Head of caudate nucleus (tissue), 42 donors: ENCODE data around the gene PI4K2A.
A peak's percentile ranks its signal among the peaks of the same experiment; 100 is the strongest.

Source experiments
- DNase-seq, 42 donors: peaks; one replicate each; pipeline versions ENCODE4 v3.0.0 to v3.0.0-alpha.2; 2020 to 2021; ENCODE audit warnings: mixed read lengths in 7 of 42
- intact Hi-C: fragments of 100-400 bp; cut with DNase I; formaldehyde crosslinking; loops from one replicate; pipeline ENCODE4 v1.15.0; 2022

Gene PI4K2A

DNA sequence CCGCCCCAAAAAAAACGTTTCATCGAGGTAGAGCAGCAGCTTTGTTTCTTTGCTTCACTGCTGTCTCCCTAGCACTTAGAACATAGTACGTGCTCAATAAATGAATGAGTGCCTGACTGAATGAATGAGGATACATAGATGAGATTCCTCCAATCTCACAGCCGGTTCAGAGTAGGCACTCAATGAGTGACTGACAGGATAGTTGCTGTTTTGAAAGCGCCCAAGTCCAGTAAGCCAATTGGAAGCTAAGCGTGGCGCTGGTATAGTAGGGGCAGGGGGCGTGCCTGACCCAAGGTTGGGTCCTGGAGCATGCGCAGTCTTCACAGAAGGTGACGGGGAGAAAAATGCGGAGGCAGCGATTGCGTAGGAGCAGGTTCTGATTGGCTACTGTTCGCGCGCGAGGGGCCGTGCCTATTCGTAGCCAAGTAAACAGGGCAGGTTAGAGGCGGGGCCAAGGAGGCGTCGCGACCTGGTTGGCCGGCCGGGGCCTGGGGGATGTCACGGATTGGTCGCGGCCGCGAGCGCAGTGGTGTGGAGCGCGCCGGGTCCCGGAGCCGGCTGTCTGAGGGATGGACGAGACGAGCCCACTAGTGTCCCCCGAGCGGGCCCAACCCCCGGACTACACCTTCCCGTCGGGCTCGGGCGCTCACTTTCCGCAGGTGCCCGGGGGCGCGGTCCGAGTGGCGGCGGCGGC, at the start of gene PI4K2A:
TSS of gene PI4K2A (plus strand) at position 498 of the 694 bp plus-strand sequence. CDS start at position 570, 72 bp downstream.
- intact Hi-C loops, result no loop called here

DNA sequence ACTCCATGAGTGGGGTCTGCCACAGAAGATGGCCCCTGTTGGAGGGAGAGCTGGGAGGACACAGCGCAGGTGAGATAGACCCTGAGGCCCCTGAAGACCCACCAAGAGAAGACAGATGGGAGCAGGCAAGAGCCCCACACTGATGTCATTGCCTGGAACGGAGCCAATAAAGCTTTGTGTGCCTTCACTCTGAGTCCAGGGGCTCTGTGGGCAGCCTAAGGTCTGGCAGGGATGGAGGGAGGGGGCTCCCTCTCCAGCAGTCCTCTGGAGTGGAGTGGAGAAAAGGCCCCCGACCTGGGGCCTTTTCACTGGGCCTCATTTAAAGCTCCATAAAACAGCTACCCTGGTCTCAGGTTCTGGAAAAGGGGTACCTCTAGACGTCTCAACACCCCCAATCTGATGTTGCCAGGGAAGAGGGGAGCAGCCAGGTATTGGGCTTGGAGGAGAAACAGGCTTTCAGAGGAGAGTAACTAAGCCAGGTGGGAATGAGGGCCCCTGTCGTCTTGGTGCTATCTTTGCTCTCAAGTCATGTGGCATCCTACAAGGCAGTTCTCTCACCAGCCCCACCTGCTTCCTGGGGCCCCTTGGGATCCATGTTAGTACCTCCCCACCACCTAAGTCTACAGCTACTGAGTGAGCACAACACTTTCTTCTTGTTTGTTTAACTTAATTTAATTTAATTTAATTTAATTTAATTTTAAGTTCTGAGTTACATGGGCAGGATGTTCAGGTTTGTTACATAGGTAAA, 49.5 kb upstream of the PI4K2A start:
- DNase-seq, result no peak
- intact Hi-C loops, result no loop called here

More for the DNA sequence above, at the start of gene PI4K2A:
- DNase-seq, result peak; percentile 98 to 100 (median 99)

DNA sequence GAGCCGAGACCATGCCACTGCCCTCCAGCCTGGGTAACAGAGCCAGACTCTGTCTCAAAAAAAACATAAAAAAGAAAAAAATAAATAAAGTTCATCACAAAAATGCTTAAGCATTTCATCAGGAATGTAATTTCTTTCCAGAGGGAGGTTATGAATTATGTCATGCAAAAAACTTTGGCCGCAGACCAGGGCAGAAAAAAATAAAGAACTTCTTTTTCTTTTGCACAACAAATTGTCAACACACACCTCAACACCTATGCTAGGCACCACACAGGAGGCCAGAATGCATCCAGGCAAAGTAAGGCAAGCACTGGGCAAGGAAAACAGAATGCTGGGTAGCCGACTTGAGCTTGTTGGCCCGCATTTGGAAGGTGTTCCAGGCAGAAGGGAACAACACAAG, 47.0 kb upstream of the PI4K2A start:
- intact Hi-C loops, result no loop called here
- no peak for DNase-seq

DNA sequence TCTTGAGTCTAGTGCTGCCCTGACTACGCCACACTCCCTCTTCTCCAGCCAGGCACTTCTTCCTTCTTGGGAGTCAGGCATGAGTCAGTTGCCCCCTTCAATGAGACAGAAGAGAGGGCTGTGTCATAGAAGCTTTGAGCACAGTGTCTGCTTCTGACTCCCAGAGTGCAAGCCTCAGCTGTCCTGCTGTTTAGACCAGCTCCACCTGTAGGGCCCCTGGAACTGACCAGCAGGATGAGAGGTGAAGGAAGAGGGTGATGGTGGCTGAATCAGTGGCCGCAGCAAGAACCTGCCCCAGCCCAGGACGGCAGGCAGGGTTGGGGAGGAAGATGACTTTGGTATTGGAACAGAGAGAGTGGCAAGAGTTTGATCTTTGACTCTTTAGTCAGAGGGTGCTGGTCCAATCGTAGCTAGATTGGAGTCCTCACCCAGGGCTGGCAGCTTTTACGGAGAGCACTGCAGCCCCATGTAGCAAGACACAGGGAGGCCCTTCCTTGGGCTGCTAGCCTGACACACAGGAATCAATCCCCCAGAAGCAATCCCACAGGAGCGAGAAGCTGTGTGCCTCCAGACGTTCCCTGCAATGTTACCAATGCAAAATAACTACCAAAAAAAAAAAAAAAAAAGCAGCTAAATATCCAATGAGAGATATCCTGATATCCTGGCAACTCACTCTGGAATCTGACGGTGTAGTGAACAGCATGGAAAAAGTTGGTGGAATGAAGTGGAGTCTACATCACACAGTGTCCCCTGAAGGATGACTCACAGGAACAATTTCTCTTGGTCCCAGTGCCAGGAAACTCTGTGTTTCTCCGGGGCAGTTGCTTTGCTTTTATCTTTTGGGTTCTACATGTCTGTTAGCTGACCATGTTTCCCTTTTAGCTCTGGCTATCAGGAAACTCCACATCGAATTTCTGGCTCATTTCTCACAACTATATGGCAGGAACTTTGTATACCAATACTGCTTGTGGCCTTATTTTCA, 44.1 kb upstream of the PI4K2A start:
- intact Hi-C loops, result no loop called here
- DNase-seq, result no peak

DNA sequence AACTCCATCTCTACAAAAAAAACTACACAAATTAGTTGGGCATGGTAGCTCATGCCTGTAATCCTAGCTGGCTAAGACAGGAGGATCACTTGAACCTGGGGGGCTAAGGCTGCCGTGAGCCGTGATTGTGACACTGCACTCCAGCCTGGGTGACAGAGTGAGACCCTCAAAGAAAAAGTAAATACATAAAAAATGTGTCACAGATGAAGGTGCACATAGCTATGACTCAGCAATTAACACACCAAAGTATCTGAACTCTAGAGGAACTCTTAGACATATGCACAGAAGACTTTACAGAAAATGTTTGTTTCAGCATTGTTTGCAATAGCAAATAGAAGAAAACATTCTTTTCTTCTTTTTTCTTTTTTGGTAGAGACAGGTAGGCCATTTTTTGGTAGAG, 42.7 kb upstream of the PI4K2A start:
- intact Hi-C loops, result no loop called here
- no peak for DNase-seq

DNA sequence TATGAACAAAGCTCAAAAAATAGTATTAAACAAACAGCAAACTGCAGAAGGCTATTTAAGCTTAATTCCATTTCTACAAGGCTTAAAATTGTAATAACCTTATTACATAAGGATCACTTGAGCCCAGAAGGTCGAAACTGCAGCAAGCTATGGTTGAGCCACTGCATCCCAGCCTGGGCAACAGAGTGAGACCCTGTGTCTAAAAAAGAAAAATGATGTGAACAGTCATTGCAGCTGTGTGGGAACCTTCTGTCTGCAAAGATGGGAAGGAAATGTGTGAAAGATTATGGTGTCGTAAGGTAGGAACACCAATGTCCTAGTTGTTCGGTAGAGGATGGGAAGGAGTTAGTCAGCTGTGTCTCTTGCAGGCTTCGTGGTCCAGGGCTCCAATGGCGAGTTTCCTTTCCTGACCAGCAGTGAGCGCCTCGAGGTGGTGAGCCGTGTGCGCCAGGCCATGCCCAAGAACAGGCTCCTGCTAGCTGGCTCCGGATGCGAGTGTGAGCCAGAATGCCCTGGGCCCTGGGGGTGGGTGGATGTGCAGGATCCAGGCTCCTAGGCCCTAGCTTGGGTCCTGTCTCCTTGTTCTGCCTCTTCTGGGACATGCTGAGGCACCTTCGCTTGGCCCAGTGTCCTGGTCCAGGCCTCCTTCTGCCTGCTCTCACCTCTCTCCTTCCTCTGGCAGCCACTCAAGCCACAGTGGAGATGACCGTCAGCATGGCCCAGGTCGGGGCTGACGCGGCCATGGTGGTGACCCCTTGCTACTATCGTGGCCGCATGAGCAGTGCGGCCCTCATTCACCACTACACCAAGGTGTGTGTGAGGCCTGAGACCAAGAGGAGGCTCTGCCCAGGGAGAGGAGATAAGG, 41.8 kb upstream of the PI4K2A start:
- intact Hi-C loops, result no loop called here

DNA sequence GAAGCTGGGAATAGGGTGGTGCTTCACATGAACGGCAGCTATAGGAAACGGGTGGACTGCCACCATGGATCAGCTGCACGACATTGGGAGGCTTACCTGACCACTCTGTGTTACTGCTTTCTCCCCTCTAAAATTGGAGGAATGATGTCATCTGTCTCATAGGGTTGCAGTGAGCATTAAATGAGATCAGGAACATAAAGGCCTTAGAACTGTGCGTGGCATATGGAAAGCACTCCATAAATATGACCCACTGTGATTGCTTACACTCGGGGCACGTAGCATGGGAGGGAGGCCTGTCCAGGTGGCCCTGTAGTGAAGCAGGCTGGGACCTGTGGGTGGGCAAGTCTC, 41.2 kb upstream of the PI4K2A start:
- intact Hi-C loops, result no loop called here
- DNase-seq, result no peak

More for the DNA sequence above, 41.8 kb upstream of the PI4K2A start:
- no peak for DNase-seq

DNA sequence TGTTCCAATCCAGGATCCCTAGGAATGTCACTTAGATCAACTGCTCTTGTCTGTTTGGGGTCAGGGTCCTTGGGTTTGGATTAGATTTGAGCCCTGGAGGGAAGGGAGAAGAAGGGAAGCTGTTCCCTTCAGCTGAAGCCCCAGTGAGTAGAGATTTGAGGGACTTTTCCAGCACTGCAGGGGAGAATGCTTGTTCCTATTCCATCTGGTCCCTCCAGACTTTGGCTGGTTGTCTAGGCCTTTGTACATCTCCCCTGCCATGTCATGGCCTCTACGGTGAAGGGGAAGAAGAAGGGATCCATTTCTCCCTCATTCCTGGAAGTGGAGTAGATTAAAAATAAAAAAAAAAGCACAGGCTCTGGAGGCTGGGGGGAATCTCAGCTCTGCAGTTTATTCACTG, 39.9 kb upstream of the PI4K2A start:
- intact Hi-C loops, result no loop called here
- DNase-seq, result no peak

DNA sequence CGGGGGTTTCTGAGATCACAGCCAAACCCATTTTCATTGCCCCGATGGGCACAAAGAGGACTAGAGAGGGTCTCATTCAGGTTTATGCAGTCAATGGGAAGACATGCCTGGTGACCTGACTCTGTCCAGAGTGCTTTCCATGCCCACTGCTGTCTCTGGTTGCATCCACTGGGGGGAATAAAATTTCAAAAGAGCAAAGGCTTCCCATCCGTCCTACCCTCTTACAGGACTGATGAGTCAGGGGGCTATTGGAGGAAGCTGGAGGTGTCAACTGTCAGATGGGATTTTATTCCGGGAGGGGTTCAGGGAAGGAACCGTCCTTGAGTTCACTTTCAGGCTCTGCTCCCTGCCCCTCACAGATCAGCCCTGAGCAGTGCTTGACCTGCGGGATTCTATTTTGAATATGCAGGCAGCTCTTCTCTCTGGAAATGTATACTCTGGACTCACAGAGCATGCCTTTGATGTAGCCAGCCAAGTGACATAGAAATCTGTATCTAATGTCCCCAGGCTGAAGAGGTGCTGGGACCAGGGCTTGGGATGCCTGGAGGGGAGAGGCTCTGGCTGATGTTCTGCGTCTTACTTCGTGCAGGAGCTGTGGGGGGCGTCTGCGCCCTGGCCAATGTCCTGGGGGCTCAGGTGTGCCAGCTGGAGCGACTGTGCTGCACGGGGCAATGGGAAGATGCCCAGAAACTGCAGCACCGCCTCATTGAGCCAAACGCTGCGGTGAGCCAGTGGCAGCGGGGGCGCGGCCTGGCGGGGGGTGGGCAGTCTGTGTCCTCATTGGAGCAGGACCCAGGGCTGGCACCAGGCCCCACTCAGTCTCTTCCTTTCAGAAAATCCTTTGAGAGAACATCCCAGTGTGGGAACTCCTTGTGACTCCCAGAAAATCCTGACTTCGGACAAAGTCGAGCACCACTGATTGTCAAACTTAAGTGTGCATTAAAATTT, 38.9 kb upstream of the PI4K2A start:
- intact Hi-C loops, result no loop called here
- peak in 28 of 42 donors; percentile 12 to 70 (median 38) for DNase-seq

DNA sequence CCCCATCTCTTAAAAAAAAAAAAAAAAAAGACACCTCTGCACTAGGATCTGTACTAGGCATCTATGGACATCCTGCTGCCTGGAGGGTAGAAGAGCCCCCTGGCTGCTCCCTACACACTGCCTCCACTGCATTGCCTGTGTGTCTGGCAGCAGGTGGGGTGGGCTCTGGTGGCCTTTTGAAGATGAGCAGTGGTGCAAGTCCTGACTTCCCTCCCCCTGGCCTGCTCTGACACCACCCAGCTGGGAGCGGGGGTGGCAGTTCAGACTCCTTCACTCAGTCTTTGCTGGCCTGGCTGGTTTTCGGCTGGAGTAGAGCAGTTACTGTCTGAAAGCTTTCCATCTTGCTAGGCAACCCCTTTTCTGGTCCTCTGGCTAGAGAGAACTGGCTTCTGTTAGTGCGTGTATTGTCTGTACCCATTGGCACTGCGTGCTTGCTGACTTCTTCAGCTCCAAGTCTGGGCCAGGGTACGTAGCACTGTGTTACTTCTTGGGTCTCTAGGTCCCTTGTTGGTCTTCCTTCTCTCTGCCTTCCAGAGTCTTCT, 33.3 kb upstream of the PI4K2A start:
- intact Hi-C loops, result loop anchor here (5.0 kb wide), 1 partner anchor 35 kb away; the partner anchor contains the start of gene ANKRD2
- peak in 24 of 42 donors; percentile 8 to 71 (median 34) for DNase-seq

DNA sequence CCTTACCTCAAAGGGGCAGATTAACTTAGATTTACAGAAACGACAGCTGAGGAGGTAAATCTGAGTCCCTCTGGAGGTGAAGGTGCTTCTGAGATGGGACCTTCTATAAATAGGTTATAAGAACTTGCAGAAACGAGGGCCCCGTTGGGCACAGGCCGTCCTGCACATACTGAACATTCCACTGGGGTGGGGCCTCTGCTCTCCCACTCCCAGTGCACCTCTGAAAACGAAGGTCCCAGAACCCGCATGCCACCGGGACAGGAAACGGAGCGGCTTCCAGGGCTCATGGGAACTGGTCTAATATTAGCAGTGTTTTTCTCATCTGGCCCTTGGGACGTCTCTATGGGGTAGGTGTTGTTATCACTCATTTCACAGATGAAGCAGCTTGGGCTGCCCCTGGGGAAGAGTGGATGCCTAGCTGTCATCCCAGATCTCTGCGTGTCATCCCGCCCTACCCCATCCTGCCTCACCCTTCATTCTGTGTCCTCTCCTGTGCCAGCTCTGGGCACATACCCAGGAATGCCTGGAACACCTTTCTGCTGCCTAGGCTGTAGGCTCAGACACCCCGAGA, 31.4 kb upstream of the PI4K2A start:
- DNase-seq, result no peak
- intact Hi-C loops, result loop anchor here (5.0 kb wide), 1 partner anchor 37 kb away; the partner anchor contains the start of gene ANKRD2

DNA sequence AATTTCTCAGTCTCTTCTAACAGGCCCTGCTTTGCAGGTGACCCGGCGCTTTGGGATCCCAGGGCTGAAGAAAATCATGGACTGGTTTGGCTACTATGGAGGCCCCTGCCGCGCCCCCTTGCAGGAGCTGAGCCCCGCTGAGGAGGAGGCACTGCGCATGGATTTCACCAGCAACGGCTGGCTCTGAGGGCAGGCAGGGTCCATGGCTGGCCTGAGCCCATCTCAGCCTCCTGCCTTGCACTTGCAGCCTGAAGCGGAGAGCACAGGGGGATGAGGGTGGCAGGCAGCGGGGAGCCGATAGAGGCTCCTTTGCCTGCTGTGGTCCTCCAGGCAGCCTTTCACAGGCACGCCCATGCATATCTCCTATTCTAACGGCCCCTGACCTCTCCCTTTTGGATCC, 29.0 kb upstream of the PI4K2A start:
- DNase-seq, result no peak
- intact Hi-C loops, result no loop called here

DNA sequence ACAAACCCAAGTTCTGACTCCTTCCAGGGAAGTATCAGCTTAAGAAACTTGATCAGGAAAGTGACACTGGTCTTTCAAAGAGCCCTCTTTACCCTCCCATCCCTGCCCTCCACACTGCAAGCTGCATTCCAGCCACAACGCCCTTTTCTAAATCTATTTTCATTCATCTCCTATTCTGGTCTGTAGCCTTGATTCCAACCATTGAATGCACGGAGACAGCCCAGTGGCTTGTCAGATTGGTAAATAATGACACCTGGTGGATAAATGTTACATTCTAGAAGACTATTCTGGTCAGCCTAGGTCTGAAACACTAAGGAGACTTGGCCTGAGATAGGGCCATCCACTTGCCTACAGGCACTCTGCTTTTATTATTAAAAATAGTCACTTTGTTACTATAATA, 28.1 kb upstream of the PI4K2A start:
- peak in 1 of 42 donors; percentile 27 for DNase-seq
- intact Hi-C loops, result no loop called here

DNA sequence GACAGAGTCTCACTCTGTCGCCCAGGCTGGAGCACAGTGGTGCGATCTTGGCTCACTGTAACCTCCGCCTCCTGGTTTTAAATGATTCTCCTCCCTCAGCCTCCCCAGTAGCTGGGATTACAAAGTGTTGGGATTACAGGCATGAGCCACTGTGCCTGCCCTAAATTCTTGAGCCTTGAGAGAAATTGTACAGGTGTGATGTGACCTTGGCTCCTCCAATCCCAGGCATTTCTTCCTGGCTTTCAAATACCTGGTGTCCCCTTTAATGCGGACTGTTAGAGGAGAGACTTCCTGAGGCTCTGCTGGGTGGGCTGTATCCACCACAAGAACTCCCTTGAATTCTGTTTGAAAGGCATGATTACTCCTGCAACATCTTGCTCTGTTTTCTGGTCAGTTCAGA, 22.2 kb upstream of the PI4K2A start:
- intact Hi-C loops, result no loop called here
- DNase-seq, result no peak

DNA sequence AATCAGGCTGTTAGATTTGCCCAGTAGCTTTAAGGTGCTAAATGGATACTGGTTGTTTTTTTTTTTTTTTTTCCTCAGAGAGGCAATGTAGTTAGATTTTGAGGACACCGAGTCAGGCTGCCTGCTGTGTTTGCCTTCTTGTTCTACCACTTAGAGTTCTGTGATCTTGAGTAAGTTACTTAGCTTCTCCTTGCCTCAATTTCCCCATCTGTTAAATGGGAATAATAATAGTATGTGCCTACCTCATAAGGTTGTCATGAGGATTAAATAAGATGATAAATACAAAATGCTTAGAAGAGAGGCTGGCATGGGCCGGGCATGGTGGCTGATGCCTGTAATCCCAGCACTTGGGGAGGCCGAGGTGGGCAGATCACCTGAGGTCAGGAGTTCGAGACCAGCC, 21.7 kb upstream of the PI4K2A start:
- DNase-seq, result no peak
- intact Hi-C loops, result no loop called here

DNA sequence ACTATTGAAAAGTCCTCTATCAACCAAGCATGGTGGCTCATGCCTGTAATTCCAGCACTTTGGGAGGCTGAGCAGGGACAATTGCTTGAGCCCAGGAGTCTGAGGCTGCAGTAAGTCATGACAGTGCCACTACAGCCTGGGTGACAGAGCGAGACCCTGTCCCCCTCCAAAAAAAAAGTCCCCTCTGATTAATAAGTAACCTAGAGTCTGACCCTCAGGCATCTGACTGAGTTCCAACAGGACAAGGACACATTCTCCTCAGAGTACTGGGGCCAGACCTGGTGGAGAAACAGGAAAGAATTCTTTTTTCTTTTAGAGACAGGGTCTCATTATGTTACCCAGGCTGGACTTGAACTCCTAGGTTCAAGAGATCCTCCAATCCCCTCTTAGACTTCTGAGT, 17.2 kb upstream of the PI4K2A start:
- intact Hi-C loops, result no loop called here
- no peak for DNase-seq

DNA sequence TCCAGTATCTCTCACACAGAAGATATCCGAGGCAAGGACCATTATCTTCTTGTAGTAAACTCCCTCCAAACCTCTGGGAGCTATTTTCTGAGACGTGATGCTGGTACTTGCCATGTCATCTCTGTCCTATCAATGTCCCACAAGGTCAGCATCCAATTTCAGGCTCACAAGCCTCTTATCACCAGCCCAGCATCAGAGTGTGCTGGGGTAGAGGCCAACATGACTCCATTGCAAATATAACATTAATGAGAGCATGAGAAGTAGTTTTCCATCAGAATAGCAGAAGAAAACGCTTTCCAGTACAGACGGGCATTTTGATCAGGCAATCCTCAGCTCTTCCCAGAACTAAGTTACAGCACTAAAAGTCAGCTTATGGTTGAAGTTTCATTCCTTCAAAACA, 12.7 kb upstream of the PI4K2A start:
- DNase-seq, result no peak
- intact Hi-C loops, result no loop called here
